CD4-positive, alpha-beta T cell treated with Interleukin-15 for 4 hours (primary cell): Measurements from ENCODE around the gene HOXB5.

Experiments
- DNase-seq: peaks from one replicate; pipeline ENCODE4 v3.0.0-alpha.2; 2020; ENCODE audit warnings: low spot score

HOXB5 gene

GRCh38 chr17:48546924-48547807 lies 46.4 kb downstream of the HOXB5 start:
- DNase-seq = peak; percentile 6

- no peak for DNase-seq
These were observed 47.2 kb downstream of the HOXB5 start for GRCh38 chr17:48546137-48546923.

DNA sequence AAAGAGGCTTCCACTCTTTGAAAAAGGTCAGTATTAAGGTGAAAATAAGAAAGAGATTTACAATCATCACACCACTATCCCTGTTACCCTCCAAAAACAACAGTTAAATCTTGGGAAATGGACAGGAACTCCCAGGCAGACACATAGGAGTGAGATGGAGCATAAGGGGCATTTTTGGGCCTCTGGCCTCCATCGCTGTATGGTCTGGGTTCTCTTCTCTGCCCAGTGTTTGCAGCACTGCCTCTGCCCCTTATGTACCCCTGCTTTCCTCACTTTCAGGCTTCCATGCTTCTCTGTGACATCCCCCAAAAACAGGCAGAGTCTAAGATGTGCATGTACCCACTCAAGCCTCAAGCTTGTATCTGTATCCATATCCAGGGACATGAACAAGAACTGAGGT lies 48.0 kb downstream of the HOXB5 start:
- DNase-seq = no peak

GRCh38 chr17:48545022-48545375 lies 48.6 kb downstream of the HOXB5 start, which contains the start of gene HOXB2:
Gene HOXB2 (minus strand): TSS chr17:48545109. CDS start chr17:48544911, 198 bp downstream.
- no peak for DNase-seq

GRCh38 chr17:48544349-48545021 lies 49.1 kb downstream of the HOXB5 start:
- peak; percentile 41 for DNase-seq

DNA sequence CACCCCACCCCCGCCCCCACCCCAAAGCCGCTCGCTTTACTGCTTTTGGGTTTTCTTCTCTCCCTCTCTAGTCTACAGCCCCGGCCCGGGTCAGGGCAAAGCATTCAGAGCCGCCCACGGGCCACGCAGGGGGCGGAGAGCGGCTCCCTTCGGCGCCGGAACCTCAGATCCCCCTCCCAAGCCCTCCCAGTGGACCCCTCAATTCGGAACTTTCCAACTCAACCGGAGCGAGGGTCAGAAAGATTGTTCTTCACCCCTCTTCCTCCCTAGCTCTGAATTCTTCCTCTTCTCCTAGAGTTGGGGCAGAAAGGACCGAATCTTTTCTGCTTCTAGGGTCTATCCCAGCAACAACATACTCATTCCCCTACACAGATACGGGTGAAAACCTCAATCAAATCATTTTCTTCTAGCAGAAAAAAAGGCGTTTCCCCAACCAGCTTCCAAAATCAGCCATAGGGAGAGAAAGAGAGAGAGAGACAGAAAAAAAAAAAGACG lies 49.7 kb downstream of the HOXB5 start:
- no peak for DNase-seq

DNA sequence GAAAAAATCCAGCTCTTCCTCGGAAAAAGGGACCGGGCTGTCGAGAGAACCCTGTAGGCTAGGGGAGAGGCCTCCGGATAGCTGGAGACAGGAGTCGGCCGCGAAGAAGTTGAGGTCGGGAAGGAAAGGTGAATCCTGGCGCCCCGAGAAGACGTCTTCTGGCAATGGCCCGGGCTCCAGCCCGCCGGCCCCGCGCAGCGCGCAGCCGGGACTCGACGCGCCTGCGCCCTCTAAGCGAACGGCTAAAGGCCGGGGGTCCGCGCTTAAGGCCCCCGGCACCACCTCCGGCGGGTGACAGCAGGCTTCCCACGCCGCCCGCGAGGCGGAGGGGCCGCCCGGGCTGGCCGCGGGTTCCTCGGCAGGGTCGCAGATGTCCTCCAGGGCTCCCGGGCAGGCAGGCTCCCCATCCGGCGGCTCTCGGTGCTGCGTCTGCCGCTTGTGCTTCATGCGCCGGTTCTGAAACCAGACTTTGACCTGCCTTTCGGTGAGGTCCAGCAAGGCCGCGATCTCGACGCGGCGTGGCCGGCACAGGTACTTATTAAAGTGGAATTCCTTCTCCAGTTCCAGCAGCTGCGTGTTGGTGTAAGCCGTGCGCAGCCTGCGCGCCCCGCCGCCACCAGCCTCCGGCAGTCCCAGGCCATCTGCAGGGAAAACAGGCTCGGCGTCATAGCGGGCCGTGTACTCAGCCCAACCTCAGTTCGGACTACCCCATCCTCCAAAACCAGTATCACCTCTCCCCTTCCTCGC lies 50.3 kb downstream of the HOXB5 start:
- DNase-seq = peak; percentile 67

DNA sequence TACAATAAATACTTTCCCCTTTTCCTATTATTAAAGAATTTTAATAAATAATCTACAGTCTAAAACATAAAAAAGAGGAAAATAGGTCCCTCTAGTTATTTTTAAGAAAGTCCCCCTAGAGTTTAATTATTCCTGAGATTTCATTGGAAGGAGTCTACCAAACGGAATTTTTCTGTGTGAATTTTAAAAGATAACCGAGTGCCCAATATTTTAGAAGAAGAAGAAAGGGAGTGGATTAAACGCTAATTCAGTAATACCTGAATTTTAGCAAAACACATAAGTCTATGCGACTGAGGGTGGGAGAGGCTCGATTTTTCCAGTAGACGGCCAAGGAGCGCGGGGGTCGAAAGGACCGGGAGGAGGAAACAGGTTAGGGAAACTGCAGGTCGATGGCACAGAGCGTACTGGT lies 50.9 kb downstream of the HOXB5 start:
- no peak for DNase-seq

- peak; percentile 25 for DNase-seq
These were observed 51.4 kb downstream of the HOXB5 start for GRCh38 chr17:48542114-48542656.

DNA sequence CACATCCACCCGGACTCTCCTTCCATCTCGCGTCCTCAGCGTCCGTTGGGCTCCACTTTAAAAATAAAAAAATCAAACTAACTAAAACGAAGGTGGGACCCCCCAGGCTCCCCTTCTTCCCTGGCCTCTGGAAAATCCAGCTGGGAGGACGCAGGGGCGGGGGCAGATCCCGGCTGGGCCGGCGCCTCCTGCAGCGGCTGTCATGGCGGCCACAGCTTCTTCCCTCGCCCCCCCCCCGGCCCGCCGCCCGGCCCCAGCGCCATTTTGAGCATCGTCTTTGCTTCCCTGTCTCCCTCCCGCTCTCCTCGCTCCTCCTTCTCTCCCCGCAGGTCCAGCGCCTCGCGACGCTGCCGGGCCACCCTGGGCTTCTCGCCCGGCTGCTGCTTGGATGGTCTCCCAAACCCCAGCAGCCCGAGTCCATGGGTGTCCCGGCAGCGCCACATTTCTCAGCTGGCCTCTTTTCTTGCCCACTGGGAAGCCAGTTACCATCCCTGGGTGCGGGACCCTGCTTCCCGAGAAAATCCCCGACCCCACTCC lies 51.9 kb downstream of the HOXB5 start:
- DNase-seq = peak; percentile 37
